Measurements from ENCODE around the gene RAB10.

DNA sequence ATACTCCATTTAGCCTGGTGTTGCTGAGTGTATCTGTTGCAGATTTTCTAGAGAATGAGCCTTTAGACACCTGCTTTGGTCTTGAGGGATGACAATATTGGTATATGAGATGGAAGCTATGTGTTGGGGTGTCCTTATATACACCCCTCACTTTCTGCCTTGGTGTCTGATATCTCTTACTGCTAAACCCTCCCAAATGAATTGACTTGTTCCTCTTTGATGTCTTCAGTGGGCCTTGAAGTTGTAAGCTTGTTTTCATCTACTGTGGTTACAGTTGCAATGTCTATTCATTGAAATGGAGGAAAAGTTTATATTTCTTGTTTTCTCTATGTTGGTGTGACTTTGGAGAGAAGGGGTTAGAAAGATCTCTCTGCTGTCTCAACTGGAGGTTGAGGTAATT lies 18.9 kb downstream of the RAB10 start:
- TF ChIP-seq PHF5A (CRISPR knock-in tag; IDR thresholded peaks at IDR 0.05; ENCODE audit: low read depth, unreplicated experiment) (no peak), CBX5 (CRISPR knock-in tag; IDR thresholded peaks at IDR 0.05; ENCODE audit: borderline replicate concordance) (no peak), ZNF24 (IDR thresholded peaks at IDR 0.05) (no peak), GABPA (IDR thresholded peaks at IDR 0.05; ENCODE audit: low read depth, low read length) (no peak), GABPA (CRISPR knock-in tag; IDR thresholded peaks at IDR 0.05; ENCODE audit: low read depth) (no peak), POLR2A (IDR thresholded peaks at IDR 0.05; ENCODE audit: insufficient read depth in 1 of 2, low read depth in 2 of 2, low read length in 2 of 2) (no peak), CTCF (CRISPR knock-in tag; IDR thresholded peaks at IDR 0.05) (no peak), MTF1 (CRISPR knock-in tag; IDR thresholded peaks at IDR 0.05) (no peak), FOXA1 (IDR thresholded peaks at IDR 0.05) (no peak), FOXA1 (CRISPR knock-in tag; IDR thresholded peaks at IDR 0.05) (no peak), NFE2L1 (CRISPR knock-in tag; IDR thresholded peaks at IDR 0.05; ENCODE audit: borderline replicate concordance) (no peak), ETV6 (CRISPR knock-in tag; conservative IDR thresholded peaks at IDR 0.05) (no peak), ZNF7 (CRISPR knock-in tag; IDR thresholded peaks at IDR 0.05) (no peak)
- TF ChIP-seq, protein P1, sequence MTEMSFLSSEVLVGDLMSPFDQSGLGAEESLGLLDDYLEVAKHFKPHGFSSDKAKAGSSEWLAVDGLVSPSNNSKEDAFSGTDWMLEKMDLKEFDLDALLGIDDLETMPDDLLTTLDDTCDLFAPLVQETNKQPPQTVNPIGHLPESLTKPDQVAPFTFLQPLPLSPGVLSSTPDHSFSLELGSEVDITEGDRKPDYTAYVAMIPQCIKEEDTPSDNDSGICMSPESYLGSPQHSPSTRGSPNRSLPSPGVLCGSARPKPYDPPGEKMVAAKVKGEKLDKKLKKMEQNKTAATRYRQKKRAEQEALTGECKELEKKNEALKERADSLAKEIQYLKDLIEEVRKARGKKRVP (CRISPR knock-in tag; IDR thresholded peaks at IDR 0.05): no peak

Data from HepG2 (cell line).